Trophoblast cell (in vitro differentiated cells and primary cell): ENCODE results near the gene DCC.

Source experiments
- DNase-seq, 2 donors: peaks; one replicate each; pipeline ENCODE4 v3.0.0-alpha.2; 2016
- H2AFZ ChIP-seq: 2 replicates; pipeline ENCODE4 v1.6.1; 2013; ENCODE audit warnings: low read length, moderate library complexity, mild to moderate bottlenecking; ENCODE audit not compliant: insufficient read depth, poor library complexity
- H2AK5ac ChIP-seq: 2 replicates; pipeline ENCODE4 v1.6.1; 2013; ENCODE audit warnings: mild to moderate bottlenecking, low read length
- H2BK120ac ChIP-seq: 2 replicates; pipeline ENCODE4 v1.6.1; 2013; ENCODE audit warnings: low read length, mild to moderate bottlenecking, moderate library complexity; ENCODE audit not compliant: insufficient read depth, poor library complexity
- H2BK12ac ChIP-seq: 2 replicates; pipeline ENCODE4 v1.6.1; 2013; ENCODE audit warnings: mild to moderate bottlenecking, low read length, moderate library complexity
- H2BK5ac ChIP-seq: 2 replicates; pipeline ENCODE4 v1.6.1; 2013; ENCODE audit warnings: low read length, low read depth, moderate library complexity, mild to moderate bottlenecking; ENCODE audit not compliant: poor library complexity
- H3K14ac ChIP-seq: 2 replicates; pipeline ENCODE4 v1.6.1; 2013; ENCODE audit warnings: mild to moderate bottlenecking, low read length
- H3K18ac ChIP-seq: 2 replicates; pipeline ENCODE4 v1.6.1; 2013; ENCODE audit warnings: mild to moderate bottlenecking, low read length
- H3K23ac ChIP-seq: 2 replicates; pipeline ENCODE4 v1.6.1; 2013; ENCODE audit warnings: low read length
- H3K27ac ChIP-seq: 2 replicates; pipeline ENCODE4 v1.5.1; 2013; ENCODE audit warnings: low read depth, mild to moderate bottlenecking, inconsistent platforms, low read length, moderate library complexity
- H3K27me3 ChIP-seq: 2 replicates; pipeline ENCODE4 v1.6.1; 2013; ENCODE audit warnings: inconsistent platforms, mild to moderate bottlenecking, low read length, moderate library complexity; ENCODE audit not compliant: insufficient read depth
- H3K36me3 ChIP-seq, 2 experiments: 1 replicate in 1 of 2; 2 replicates in 1 of 2; pipeline ENCODE4 v1.6.1; 2013; ENCODE audit warnings: low read length in 2 of 2, mild to moderate bottlenecking in 2 of 2, moderate library complexity in 1 of 2; ENCODE audit not compliant: insufficient read depth in 2 of 2, control insufficient read depth in 1 of 2
- H3K4ac ChIP-seq: 2 replicates; pipeline ENCODE4 v1.6.1; 2013; ENCODE audit warnings: low read depth, mild to moderate bottlenecking, low read length, moderate library complexity
- H3K4me1 ChIP-seq, 2 experiments: 1 replicate in 1 of 2; 2 replicates in 1 of 2; pipeline ENCODE4 v1.6.1; 2013; ENCODE audit warnings: low read length in 2 of 2, mild to moderate bottlenecking in 2 of 2, moderate library complexity in 1 of 2; ENCODE audit not compliant: insufficient read depth in 2 of 2, control insufficient read depth in 1 of 2
- H3K4me2 ChIP-seq: 2 replicates; pipeline ENCODE4 v1.6.1; 2013; ENCODE audit warnings: inconsistent platforms, mild to moderate bottlenecking, low read length, moderate library complexity
- H3K4me3 ChIP-seq: 2 replicates; pipeline ENCODE4 v1.5.1; 2013; ENCODE audit warnings: mild to moderate bottlenecking, low read depth, low read length, inconsistent platforms
- H3K79me1 ChIP-seq: one replicate; pipeline ENCODE4 v1.6.1; 2013; ENCODE audit warnings: low read length
- H3K79me2 ChIP-seq: 2 replicates; pipeline ENCODE4 v1.6.1; 2013; ENCODE audit warnings: low read length, mild to moderate bottlenecking; ENCODE audit not compliant: control insufficient read depth, insufficient read depth, poor library complexity
- H3K9ac ChIP-seq: 2 replicates; pipeline ENCODE4 v1.6.1; 2013; ENCODE audit warnings: mild to moderate bottlenecking, low read length
- H3K9me3 ChIP-seq: 2 replicates; pipeline ENCODE4 v1.6.1; 2013; ENCODE audit warnings: low read depth, mild to moderate bottlenecking, control low read depth, inconsistent platforms, low read length; ENCODE audit not compliant: insufficient read depth
- H4K12ac ChIP-seq: 2 replicates; pipeline ENCODE4 v1.6.1; 2013; ENCODE audit warnings: low read depth, mild to moderate bottlenecking, low read length, moderate library complexity
- H4K8ac ChIP-seq: 2 replicates; pipeline ENCODE4 v1.6.1; 2013; ENCODE audit warnings: low read depth, mild to moderate bottlenecking, low read length, moderate library complexity
- H4K91ac ChIP-seq: one replicate; pipeline ENCODE4 v1.6.1; 2013; ENCODE audit warnings: low read depth, mild to moderate bottlenecking, low read length, moderate library complexity
- WGBS: extraction: QIAGEN DNeasy Blood & Tissue Kit; methylation state at CpG from one replicate; pipeline ENCODE4 v1.1.7; 2013; ENCODE audit warnings: missing lambda C conversion rate; ENCODE audit not compliant: insufficient read length, insufficient coverage; ENCODE audit errors: extremely low coverage; 5-methylcytosine and 5-hydroxymethylcytosine counted together

The DCC gene

GRCh38 chr18:53553030-53553429 is 1213.0 kb downstream of the DCC start:
- no peak overlapping the region for H4K12ac ChIP-seq
- H3K9ac ChIP-seq = no peak overlapping the region
- no peak overlapping the region for H2BK120ac ChIP-seq
- H3K9me3 ChIP-seq = no peaks in the 10 kb centered on the region
- no peak overlapping the region for H4K8ac ChIP-seq
- no peaks in the 10 kb centered on the region for H3K79me1 ChIP-seq
- H3K4me2 ChIP-seq = no peak overlapping the region
- H3K27ac ChIP-seq = no peak overlapping the region
- H3K36me3 ChIP-seq = no peaks in the 10 kb centered on the region
- no peak overlapping the region for H3K4me3 ChIP-seq
- no peak overlapping the region for H3K4ac ChIP-seq
- H4K91ac ChIP-seq = no peak overlapping the region
- no peak overlapping the region for H2BK5ac ChIP-seq
- no CpG with 5 or more reads among the region's 2 CpGs for WGBS
- no peak overlapping the region for H3K23ac ChIP-seq
- no peaks in the 10 kb centered on the region for H3K27me3 ChIP-seq
- no peak overlapping the region for H3K14ac ChIP-seq
- H3K4me1 ChIP-seq = no peaks in the 10 kb centered on the region
- H3K18ac ChIP-seq = no peak overlapping the region
- no peak overlapping the region for H2AK5ac ChIP-seq
- no peak overlapping the region for H2AFZ ChIP-seq
- DNase-seq = no peak
- no peak overlapping the region for H2BK12ac ChIP-seq
- H3K79me2 ChIP-seq = no peaks in the 10 kb centered on the region

GRCh38 chr18:53556450-53556849 is 1216.5 kb downstream of the DCC start:
- no peak overlapping the region for H3K18ac ChIP-seq
- H2BK120ac ChIP-seq = no peak overlapping the region
- no peak overlapping the region for H2AFZ ChIP-seq
- H2BK5ac ChIP-seq = no peak overlapping the region
- no peak overlapping the region for H3K9ac ChIP-seq
- no peaks in the 10 kb centered on the region for H3K9me3 ChIP-seq
- H3K27me3 ChIP-seq = no peaks in the 10 kb centered on the region
- no peak overlapping the region for H2BK12ac ChIP-seq
- H3K4me3 ChIP-seq = no peak overlapping the region
- H3K14ac ChIP-seq = no peak overlapping the region
- H3K79me1 ChIP-seq = no peaks in the 10 kb centered on the region
- no peak overlapping the region for H3K27ac ChIP-seq
- H3K23ac ChIP-seq = no peak overlapping the region
- H4K12ac ChIP-seq = no peak overlapping the region
- no peaks in the 10 kb centered on the region for H3K4me1 ChIP-seq
- DNase-seq = no peak
- H4K8ac ChIP-seq = no peak overlapping the region
- no peak overlapping the region for H3K4ac ChIP-seq
- H4K91ac ChIP-seq = no peak overlapping the region
- H3K79me2 ChIP-seq = no peaks in the 10 kb centered on the region
- no peaks in the 10 kb centered on the region for H3K36me3 ChIP-seq
- H2AK5ac ChIP-seq = no peak overlapping the region
- WGBS = no CpG with 5 or more reads among the region's 2 CpGs
- H3K4me2 ChIP-seq = no peak overlapping the region

GRCh38 chr18:53560546-53560945 is 1220.5 kb downstream of the DCC start:
- Histone ChIP-seq H3K79me1 (no peaks in the 10 kb centered on the region), H3K9me3 (no peaks in the 10 kb centered on the region), H3K4ac (no peak overlapping the region), H3K27me3 (no peaks in the 10 kb centered on the region), H2BK12ac (no peak overlapping the region), H3K79me2 (no peaks in the 10 kb centered on the region), H4K91ac (no peak overlapping the region), H2AK5ac (no peak overlapping the region), H3K9ac (no peak overlapping the region), H3K18ac (no peak overlapping the region), H3K27ac (no peak overlapping the region), H3K36me3 (no peaks in the 10 kb centered on the region), H3K14ac (no peak overlapping the region), H3K4me2 (no peak overlapping the region), H2BK120ac (no peak overlapping the region), H2BK5ac (no peak overlapping the region), H3K4me3 (no peak overlapping the region), H3K4me1 (no peaks in the 10 kb centered on the region), H2AFZ (no peak overlapping the region), H4K12ac (no peak overlapping the region), H3K23ac (no peak overlapping the region), H4K8ac (no peak overlapping the region)
- DNase-seq = no peak
- no CpG with 5 or more reads among the region's 2 CpGs for WGBS

- no peaks in the 10 kb centered on the region for H3K79me1 ChIP-seq
- H3K4me2 ChIP-seq = no peak overlapping the region
- no peak overlapping the region for H2BK120ac ChIP-seq
- no peak overlapping the region for H2AK5ac ChIP-seq
- H2AFZ ChIP-seq = no peak overlapping the region
- H3K4ac ChIP-seq = no peak overlapping the region
- no peak overlapping the region for H3K14ac ChIP-seq
- no peaks in the 10 kb centered on the region for H3K36me3 ChIP-seq
- H2BK12ac ChIP-seq = no peak overlapping the region
- H3K27ac ChIP-seq = no peak overlapping the region
- no peak overlapping the region for H3K18ac ChIP-seq
- no peak overlapping the region for H4K12ac ChIP-seq
- no peak overlapping the region for H4K8ac ChIP-seq
- H3K9me3 ChIP-seq = no peaks in the 10 kb centered on the region
- no peaks in the 10 kb centered on the region for H3K79me2 ChIP-seq
- H3K4me1 ChIP-seq = no peaks in the 10 kb centered on the region
- no peak overlapping the region for H2BK5ac ChIP-seq
- H3K9ac ChIP-seq = no peak overlapping the region
- H3K27me3 ChIP-seq = no peaks in the 10 kb centered on the region
- H3K23ac ChIP-seq = no peak overlapping the region
- H3K4me3 ChIP-seq = no peak overlapping the region
- H4K91ac ChIP-seq = no peak overlapping the region
- no peak for DNase-seq
- WGBS = no CpG with 5 or more reads among the region's 2 CpGs
These were observed 1226.6 kb downstream of the DCC start for GRCh38 chr18:53566626-53567025.
